ENCODE measurements around the gene ADH6.

- TF ChIP-seq CTCF (conservative IDR thresholded peaks at IDR 0.05) (no peak), ZFX (IDR thresholded peaks at IDR 0.05) (no peak)
Measured at GRCh38 chr4:99248714-99249113, 29.7 kb upstream of the ADH6 start.

All from C4-2B (cell line).